Measurements from ENCODE around the gene PHOSPHO2. TPM values are rescaled to one million over a fixed set of nuclear protein-coding genes. Genes with fewer than 3 reads are reported as not detected.

The PHOSPHO2 gene
- total and polyA plus RNA-seq, 9 of the 15 experiments (the other 6 are each of a cell fraction or from before 2014, with no cell fraction given), result 7.8 to 19.1 (median 11.7) TPM

- TF ChIP-seq ZNF511 (CRISPR knock-in tag; IDR thresholded peaks at IDR 0.05), result no peak
- no peak for TF ChIP-seq NFATC3 (IDR thresholded peaks at IDR 0.05)
- no peak for TF ChIP-seq CBX1 (IDR thresholded peaks at IDR 0.05; ENCODE audit: low read depth)
- no peak for TF ChIP-seq RUNX1 (IDR thresholded peaks at IDR 0.05; ENCODE audit: low read depth)
- TF ChIP-seq, protein P1, sequence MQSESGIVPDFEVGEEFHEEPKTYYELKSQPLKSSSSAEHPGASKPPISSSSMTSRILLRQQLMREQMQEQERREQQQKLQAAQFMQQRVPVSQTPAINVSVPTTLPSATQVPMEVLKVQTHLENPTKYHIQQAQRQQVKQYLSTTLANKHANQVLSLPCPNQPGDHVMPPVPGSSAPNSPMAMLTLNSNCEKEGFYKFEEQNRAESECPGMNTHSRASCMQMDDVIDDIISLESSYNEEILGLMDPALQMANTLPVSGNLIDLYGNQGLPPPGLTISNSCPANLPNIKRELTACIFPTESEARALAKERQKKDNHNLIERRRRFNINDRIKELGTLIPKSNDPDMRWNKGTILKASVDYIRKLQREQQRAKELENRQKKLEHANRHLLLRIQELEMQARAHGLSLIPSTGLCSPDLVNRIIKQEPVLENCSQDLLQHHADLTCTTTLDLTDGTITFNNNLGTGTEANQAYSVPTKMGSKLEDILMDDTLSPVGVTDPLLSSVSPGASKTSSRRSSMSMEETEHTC (IDR thresholded peaks at IDR 0.05), result no peak
- no peak for TF ChIP-seq TCF7 (IDR thresholded peaks at IDR 0.05; ENCODE audit: borderline replicate concordance)
- TF ChIP-seq HLTF (IDR thresholded peaks at IDR 0.05), result no peak
- no peak for TF ChIP-seq PURB (CRISPR knock-in tag; IDR thresholded peaks at IDR 0.05; ENCODE audit: low read depth)
- TF ChIP-seq FOXJ2 (tag; IDR thresholded peaks at IDR 0.05), result peak; percentile 85
- TF ChIP-seq JUN (IDR thresholded peaks at IDR 0.05; ENCODE audit: borderline replicate concordance, low read depth, low read length), result no peak
- no peak for TF ChIP-seq JUN (CRISPR knock-in tag; IDR thresholded peaks at IDR 0.05; ENCODE audit: borderline replicate concordance)
- peak; percentile 75 for TF ChIP-seq MXD1 (CRISPR knock-in tag; IDR thresholded peaks at IDR 0.05; ENCODE audit: borderline replicate concordance, poor library complexity, severe bottlenecking)
- TF ChIP-seq, protein P2, sequence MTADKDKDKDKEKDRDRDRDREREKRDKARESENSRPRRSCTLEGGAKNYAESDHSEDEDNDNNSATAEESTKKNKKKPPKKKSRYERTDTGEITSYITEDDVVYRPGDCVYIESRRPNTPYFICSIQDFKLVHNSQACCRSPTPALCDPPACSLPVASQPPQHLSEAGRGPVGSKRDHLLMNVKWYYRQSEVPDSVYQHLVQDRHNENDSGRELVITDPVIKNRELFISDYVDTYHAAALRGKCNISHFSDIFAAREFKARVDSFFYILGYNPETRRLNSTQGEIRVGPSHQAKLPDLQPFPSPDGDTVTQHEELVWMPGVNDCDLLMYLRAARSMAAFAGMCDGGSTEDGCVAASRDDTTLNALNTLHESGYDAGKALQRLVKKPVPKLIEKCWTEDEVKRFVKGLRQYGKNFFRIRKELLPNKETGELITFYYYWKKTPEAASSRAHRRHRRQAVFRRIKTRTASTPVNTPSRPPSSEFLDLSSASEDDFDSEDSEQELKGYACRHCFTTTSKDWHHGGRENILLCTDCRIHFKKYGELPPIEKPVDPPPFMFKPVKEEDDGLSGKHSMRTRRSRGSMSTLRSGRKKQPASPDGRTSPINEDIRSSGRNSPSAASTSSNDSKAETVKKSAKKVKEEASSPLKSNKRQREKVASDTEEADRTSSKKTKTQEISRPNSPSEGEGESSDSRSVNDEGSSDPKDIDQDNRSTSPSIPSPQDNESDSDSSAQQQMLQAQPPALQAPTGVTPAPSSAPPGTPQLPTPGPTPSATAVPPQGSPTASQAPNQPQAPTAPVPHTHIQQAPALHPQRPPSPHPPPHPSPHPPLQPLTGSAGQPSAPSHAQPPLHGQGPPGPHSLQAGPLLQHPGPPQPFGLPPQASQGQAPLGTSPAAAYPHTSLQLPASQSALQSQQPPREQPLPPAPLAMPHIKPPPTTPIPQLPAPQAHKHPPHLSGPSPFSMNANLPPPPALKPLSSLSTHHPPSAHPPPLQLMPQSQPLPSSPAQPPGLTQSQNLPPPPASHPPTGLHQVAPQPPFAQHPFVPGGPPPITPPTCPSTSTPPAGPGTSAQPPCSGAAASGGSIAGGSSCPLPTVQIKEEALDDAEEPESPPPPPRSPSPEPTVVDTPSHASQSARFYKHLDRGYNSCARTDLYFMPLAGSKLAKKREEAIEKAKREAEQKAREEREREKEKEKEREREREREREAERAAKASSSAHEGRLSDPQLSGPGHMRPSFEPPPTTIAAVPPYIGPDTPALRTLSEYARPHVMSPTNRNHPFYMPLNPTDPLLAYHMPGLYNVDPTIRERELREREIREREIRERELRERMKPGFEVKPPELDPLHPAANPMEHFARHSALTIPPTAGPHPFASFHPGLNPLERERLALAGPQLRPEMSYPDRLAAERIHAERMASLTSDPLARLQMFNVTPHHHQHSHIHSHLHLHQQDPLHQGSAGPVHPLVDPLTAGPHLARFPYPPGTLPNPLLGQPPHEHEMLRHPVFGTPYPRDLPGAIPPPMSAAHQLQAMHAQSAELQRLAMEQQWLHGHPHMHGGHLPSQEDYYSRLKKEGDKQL (CRISPR knock-in tag; IDR thresholded peaks at IDR 0.05; ENCODE audit: borderline replicate concordance), result no peak
- TF ChIP-seq ZNF384 (IDR thresholded peaks at IDR 0.05; ENCODE audit: low read depth, low read length), result no peak
- peak; percentile 90 for TF ChIP-seq STAT5B (CRISPR knock-in tag; IDR thresholded peaks at IDR 0.05)
- TF ChIP-seq HDGF (IDR thresholded peaks at IDR 0.05), result no peak
- peak; percentile 28; the same call in 1 of the 2 replicates for TF ChIP-seq CREM (IDR thresholded peaks at IDR 0.05; ENCODE audit: low read depth)
- TF ChIP-seq PML (IDR thresholded peaks at IDR 0.05; ENCODE audit: low read length), result no peak
These were observed 17.7 kb downstream of the PHOSPHO2 start (continued) for GRCh38 chr2:169711751-169712509.
